Epithelial cell of proximal tubule (primary cell): ENCODE data around the gene ANKRD44. TPM values are rescaled to one million over a fixed set of nuclear protein-coding genes. Genes with fewer than 3 reads are reported as not detected.

Source experiments
- DNase-seq: peaks from one replicate; pipeline ENCODE4 v3.0.0-alpha.2; 2011; ENCODE audit warnings: low read depth
- H3K4me3 ChIP-seq: 2 replicates; pipeline ENCODE4 v1.5.1; 2011; ENCODE audit warnings: low read depth, mild to moderate bottlenecking, low read length
- total RNA-seq: library from RNA; depleted of rRNA; stranded (reverse); fragments of >200 nt; gene quantifications from 2 replicates; pipeline ENCODE4 v1.2.3, GENCODE V29; 2015
- TF ChIP-seq, protein P1 (sequence below): conservative IDR thresholded peaks from 2 replicates; pipeline ENCODE4 v1.5.1; 2012; ENCODE audit warnings: low read depth, mild to moderate bottlenecking, low read length

Gene ANKRD44
- total RNA-seq, 1 donor from 2014 or later: 1.7 TPM

DNA sequence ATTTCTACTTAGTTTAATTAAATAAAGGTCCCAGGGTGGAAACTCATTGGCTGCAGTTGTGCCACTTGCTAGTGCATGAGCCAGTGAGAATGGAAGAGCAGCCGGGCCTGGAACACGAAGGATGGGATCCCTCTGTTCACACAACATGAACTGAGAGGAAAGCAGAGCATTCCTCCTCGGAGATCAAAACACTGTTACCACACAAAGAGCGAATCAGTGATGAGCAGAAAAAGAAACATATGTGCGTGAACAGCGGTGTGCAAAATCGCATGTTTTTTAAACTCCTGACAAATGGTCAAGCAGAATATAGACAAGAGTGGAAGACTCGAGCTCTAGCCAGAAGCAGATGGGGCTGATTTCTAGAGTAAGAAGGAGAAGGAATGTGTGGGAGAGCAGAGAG, 28.4 kb upstream of the ANKRD44 start:
- no peak for DNase-seq
- TF ChIP-seq, protein P1, sequence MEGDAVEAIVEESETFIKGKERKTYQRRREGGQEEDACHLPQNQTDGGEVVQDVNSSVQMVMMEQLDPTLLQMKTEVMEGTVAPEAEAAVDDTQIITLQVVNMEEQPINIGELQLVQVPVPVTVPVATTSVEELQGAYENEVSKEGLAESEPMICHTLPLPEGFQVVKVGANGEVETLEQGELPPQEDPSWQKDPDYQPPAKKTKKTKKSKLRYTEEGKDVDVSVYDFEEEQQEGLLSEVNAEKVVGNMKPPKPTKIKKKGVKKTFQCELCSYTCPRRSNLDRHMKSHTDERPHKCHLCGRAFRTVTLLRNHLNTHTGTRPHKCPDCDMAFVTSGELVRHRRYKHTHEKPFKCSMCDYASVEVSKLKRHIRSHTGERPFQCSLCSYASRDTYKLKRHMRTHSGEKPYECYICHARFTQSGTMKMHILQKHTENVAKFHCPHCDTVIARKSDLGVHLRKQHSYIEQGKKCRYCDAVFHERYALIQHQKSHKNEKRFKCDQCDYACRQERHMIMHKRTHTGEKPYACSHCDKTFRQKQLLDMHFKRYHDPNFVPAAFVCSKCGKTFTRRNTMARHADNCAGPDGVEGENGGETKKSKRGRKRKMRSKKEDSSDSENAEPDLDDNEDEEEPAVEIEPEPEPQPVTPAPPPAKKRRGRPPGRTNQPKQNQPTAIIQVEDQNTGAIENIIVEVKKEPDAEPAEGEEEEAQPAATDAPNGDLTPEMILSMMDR: no peak
- no peak overlapping the region for H3K4me3 ChIP-seq

DNA sequence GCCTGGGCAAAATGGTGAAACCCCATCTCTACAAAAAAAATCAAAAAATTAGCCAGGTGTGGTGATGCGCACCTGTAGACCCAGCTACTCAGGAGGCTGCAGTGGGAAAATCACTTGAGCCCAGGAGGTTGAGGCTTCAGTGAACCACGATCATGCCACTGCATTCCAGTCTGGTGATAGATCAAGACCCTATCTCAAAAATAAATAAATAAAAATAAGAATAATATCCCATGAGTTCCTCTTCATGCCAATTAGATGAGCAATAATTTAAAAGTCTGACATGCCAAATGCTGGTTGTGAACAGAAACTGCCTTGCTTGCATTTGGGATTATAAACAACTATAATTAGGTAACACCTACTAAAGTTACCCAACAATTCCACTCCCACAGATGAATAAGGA, 22.1 kb upstream of the ANKRD44 start:
- H3K4me3 ChIP-seq: no peak overlapping the region
- TF ChIP-seq, protein P1: no peak
- no peak for DNase-seq

DNA sequence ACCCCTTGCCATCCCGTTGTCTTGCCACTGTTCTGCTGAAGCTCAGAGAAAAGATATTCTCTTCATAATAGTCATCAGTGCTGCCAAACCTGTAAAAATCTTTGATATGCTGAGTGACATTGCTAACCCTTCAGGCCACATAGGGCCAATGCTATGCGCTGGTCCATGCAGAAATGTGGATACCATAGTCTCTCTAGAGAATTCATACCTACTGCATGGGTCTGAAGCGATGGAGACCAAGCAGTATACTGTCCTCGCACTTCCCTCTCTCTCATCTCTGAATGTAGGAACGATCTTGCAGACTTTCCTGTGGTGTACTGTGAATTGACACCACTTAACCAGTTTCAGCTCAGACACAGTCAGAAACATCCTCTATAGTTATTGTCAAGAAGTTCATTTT, 17.9 kb upstream of the ANKRD44 start:
- no peak for DNase-seq
- H3K4me3 ChIP-seq: no peak overlapping the region
- TF ChIP-seq, protein P1: no peak

DNA sequence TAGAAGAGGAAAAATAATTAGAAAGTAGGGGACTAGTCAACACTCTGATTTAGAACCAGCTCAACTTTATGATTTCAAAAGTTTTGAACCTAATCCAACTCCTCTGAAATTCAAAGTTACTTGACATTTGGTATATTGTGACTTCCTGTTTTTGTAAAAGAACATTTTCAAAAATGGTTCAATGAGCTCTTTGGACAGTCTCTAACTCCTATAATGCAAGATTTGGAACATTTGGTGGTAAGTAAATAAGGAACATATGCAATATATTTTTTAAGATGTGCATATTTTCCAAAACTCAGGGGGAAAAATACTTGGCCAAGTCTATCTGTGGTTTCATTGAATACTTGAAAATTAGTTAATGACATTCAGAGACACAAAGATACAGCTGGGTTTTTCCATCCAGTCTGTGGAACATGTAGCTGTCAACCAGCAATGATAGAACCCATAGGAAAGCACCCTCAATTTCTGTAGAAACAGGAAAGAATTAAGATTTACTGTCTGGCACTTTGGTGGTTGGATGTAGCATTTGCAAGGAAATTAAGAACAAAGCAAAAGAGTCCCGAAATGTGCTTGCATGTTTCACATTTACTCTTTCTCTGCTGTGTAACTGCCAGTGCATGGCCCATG, 17.0 kb upstream of the ANKRD44 start:
- DNase-seq: no peak
- TF ChIP-seq, protein P1: no peak

DNA sequence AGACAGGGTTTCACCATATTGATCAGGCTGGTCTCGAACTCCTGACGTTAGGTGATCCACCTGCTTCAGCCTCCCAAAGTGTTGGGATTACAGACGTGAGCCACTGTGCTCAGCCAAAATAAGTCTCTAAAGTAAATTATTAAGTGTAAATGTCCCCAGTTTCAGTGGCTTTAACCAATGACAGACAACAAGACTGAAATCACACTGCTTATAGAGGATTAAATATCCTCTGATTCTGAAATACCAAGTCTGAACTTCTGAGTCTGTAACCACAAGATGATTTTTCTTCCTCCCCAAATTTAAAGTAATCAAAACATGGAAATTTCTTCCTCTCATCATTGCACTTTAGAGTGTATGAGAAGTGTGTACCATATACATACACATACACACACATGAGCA, 16.5 kb upstream of the ANKRD44 start:
- DNase-seq: no peak
- TF ChIP-seq, protein P1: no peak
- H3K4me3 ChIP-seq: no peak overlapping the region

More for the DNA sequence above, 17.0 kb upstream of the ANKRD44 start:
- no peak overlapping the region for H3K4me3 ChIP-seq

DNA sequence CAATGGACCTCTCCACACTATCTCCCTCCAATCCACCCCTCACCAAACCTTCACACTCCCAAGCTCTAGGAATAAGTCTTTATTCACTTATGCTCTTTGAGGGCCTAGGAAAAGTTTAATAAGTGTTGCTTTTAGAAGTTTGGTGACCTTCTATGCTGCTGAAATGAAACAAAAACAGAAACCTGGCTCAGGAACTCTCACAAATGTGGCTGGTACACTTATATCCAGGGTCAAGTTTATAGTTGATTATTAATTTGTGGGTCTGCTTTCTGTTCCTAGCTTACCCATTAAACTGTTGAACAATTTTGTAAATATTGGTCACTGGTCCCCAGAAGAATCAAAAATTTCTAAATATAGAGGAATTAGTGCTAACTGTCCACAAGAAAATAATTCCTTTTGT, 14.2 kb upstream of the ANKRD44 start:
- TF ChIP-seq, protein P1: no peak
- no peak for DNase-seq

DNA sequence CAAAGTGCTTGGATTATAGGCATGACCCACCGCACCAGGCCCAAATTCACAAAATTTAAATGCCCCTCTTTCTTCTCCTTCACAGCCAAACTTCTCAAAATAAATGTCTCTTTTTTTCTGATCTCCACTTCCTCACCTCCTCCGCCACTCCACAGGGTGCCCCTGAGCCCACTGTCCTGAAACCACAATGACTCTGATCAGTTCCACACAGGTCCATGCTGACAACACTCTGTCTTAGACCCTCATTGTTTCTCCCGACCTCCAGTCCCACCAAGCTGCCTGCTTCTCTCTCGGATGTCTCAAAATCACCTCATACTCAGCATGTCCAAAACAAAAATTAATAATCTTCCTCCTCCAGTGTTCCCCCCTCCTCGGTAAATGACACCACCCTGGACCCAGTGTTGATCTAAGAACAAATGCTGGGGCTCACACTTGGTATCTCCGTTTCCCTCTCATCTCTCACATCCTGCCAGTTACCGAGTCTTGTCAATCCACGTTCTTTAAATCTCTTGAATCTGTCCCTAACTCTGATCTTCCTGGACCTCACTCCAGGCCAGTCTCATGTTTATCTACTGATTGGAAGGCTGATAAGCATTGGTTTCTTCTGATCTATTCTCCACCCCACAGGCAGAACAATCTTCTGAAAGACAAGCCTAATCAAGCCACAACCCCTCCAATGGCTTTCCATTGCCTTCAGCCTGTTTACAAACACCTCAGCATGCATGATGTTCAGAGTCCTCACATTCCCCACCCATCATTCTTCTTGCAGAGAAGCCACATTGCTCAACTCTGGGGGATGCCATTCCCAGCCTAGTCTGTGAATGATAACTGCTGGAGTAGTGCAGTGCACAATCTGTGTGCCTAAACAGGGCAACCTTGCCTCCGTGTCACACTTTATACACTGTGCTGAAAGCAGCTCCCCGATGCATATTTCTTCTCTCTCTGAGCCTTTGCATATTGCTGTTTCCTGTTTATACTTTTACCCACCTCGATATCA, 12.4 kb upstream of the ANKRD44 start:
- TF ChIP-seq, protein P1: no peak
- H3K4me3 ChIP-seq: no peak overlapping the region
- no peak for DNase-seq

More for the DNA sequence above, 14.2 kb upstream of the ANKRD44 start:
- H3K4me3 ChIP-seq: no peak overlapping the region
